GM21576 (cell line): ENCODE data around the gene CREBBP.
"Not testable (repeated sequence)": the region's sequence is repeated elsewhere in the genome, so short reads cannot be mapped to it uniquely, and the experiment has no call there.

Source experiments
- ATAC-seq: cut with Tn5 transposase; IDR thresholded peaks from one replicate; pipeline ENCODE4 v1.9.1; 2021; ENCODE audit warnings: mild to moderate bottlenecking, moderate library complexity; ENCODE audit not compliant: unreplicated experiment

Gene CREBBP

GRCh38 chr16:3880623-3881498, at the start of gene CREBBP:
Gene CREBBP (minus strand): TSS chr16:3880713. CDS start chr16:3879916, 797 bp downstream.
- ATAC-seq = peak; percentile 67

- not testable (repeated sequence) for ATAC-seq
These were observed 46.6 kb upstream of the CREBBP start for GRCh38 chr16:3927147-3927546.

GRCh38 chr16:3924763-3925162, 44.2 kb upstream of the CREBBP start:
- no peak for ATAC-seq

GRCh38 chr16:3922241-3922640, 41.7 kb upstream of the CREBBP start:
- no peak for ATAC-seq

GRCh38 chr16:3920206-3920605, 39.7 kb upstream of the CREBBP start:
- no peak for ATAC-seq

- no peak for ATAC-seq
These were observed 38.9 kb upstream of the CREBBP start for GRCh38 chr16:3919413-3919812.

GRCh38 chr16:3915426-3916260, 35.1 kb upstream of the CREBBP start:
- ATAC-seq = no peak

GRCh38 chr16:3912897-3913296, 32.4 kb upstream of the CREBBP start:
- no peak for ATAC-seq

- ATAC-seq = no peak
These were observed 31.9 kb upstream of the CREBBP start for GRCh38 chr16:3912373-3912772.

- not testable (repeated sequence) for ATAC-seq
These were observed 31.2 kb upstream of the CREBBP start for GRCh38 chr16:3911741-3912140.

GRCh38 chr16:3909791-3910583, 29.5 kb upstream of the CREBBP start:
- ATAC-seq = no peak

- no peak for ATAC-seq
These were observed 28.5 kb upstream of the CREBBP start for GRCh38 chr16:3908951-3909437.

- no peak for ATAC-seq
These were observed 27.1 kb upstream of the CREBBP start for GRCh38 chr16:3907586-3907985.

- no peak for ATAC-seq
These were observed 25.9 kb upstream of the CREBBP start for GRCh38 chr16:3906363-3906762.

- ATAC-seq = no peak
These were observed 24.4 kb upstream of the CREBBP start for GRCh38 chr16:3904875-3905274.

- ATAC-seq = no peak
These were observed 9.6 kb upstream of the CREBBP start for GRCh38 chr16:3890091-3890490.

- no peak for ATAC-seq
These were observed 8.5 kb upstream of the CREBBP start for GRCh38 chr16:3889059-3889458.

- not testable (repeated sequence) for ATAC-seq
These were observed 5.5 kb upstream of the CREBBP start for GRCh38 chr16:3885999-3886398.

- no peak for ATAC-seq
These were observed 3.9 kb upstream of the CREBBP start for GRCh38 chr16:3884398-3884797.

- no peak for ATAC-seq
These were observed 2.0 kb upstream of the CREBBP start for GRCh38 chr16:3882531-3882930.

GRCh38 chr16:3881499-3881990, 1.0 kb upstream of the CREBBP start:
- no peak for ATAC-seq
